HG03139 (cell line): Measurements from ENCODE around the gene HNRNPU.

Source experiments
- ATAC-seq: cut with Tn5 transposase; IDR thresholded peaks from one replicate; pipeline ENCODE4 v1.9.1; 2021; ENCODE audit not compliant: unreplicated experiment

HNRNPU gene

GRCh38 chr1:244863491-244864252 lies 671 bp downstream of the HNRNPU start:
- peak; percentile 20 for ATAC-seq

GRCh38 chr1:244862699-244863490 lies 1.4 kb downstream of the HNRNPU start:
- ATAC-seq, result peak; percentile 45

GRCh38 chr1:244862354-244862698 lies 2.0 kb downstream of the HNRNPU start:
- ATAC-seq, result no peak

- ATAC-seq, result no peak
Observed at GRCh38 chr1:244861683-244862082, 2.7 kb downstream of the HNRNPU start.

- ATAC-seq, result no peak
Observed at GRCh38 chr1:244860914-244861610, 3.3 kb downstream of the HNRNPU start.

GRCh38 chr1:244860078-244860477 lies 4.3 kb downstream of the HNRNPU start:
- no peak for ATAC-seq

- ATAC-seq, result no peak
Observed at GRCh38 chr1:244858357-244858756, 6.0 kb downstream of the HNRNPU start.

- no peak for ATAC-seq
Observed at GRCh38 chr1:244857761-244858160, 6.6 kb downstream of the HNRNPU start.

GRCh38 chr1:244854865-244855578 lies 9.3 kb downstream of the HNRNPU start:
- ATAC-seq, result no peak

- no peak for ATAC-seq
Observed at GRCh38 chr1:244854166-244854565, 10.2 kb downstream of the HNRNPU start.

- ATAC-seq, result no peak
Observed at GRCh38 chr1:244852694-244853093, 11.6 kb downstream of the HNRNPU start.

GRCh38 chr1:244851546-244852231 lies 12.7 kb downstream of the HNRNPU start:
- ATAC-seq, result no peak

- ATAC-seq, result no peak
Observed at GRCh38 chr1:244850896-244851295, 13.4 kb downstream of the HNRNPU start.

- no peak for ATAC-seq
Observed at GRCh38 chr1:244850099-244850852, 14.1 kb downstream of the HNRNPU start.

- no peak for ATAC-seq
Observed at GRCh38 chr1:244849189-244849866, 15.0 kb downstream of the HNRNPU start.

GRCh38 chr1:244846653-244847052 lies 17.7 kb downstream of the HNRNPU start:
- ATAC-seq, result no peak

GRCh38 chr1:244844155-244845121 lies 19.9 kb downstream of the HNRNPU start:
- ATAC-seq, result no peak
